NT2/D1 (cell line): ENCODE results near the gene EPHA6.

Experiments
- SUZ12 ChIP-seq: IDR thresholded peaks from 2 replicates; pipeline ENCODE4 v1.6.1; 2011; ENCODE audit not compliant: insufficient read length, insufficient read depth; ENCODE audit errors: extremely low read depth
- YY1 ChIP-seq: IDR thresholded peaks from 2 replicates; pipeline ENCODE4 v1.6.1; 2011; ENCODE audit not compliant: insufficient read length, insufficient read depth
- ZNF274 ChIP-seq: IDR thresholded peaks from 2 replicates; pipeline ENCODE4 v1.6.1; 2011; ENCODE audit warnings: mild to moderate bottlenecking, low read depth, low read length

- no peak for TF ChIP-seq ZNF274
- TF ChIP-seq YY1: no peak
- no peak for TF ChIP-seq SUZ12
These were observed 526.5 kb downstream of the EPHA6 start for GRCh38 chr3:97340940-97341339.
